Measurements from ENCODE around the gene STARD8.

GRCh38 chrX:68703846-68704245, 56.4 kb downstream of the STARD8 start:
- TF ChIP-seq ZFP30 (CRISPR knock-in tag; IDR thresholded peaks at IDR 0.05) (no peak), ZFP3 (CRISPR knock-in tag; IDR thresholded peaks at IDR 0.05) (no peak), RARB (CRISPR knock-in tag; IDR thresholded peaks at IDR 0.05) (no peak), CREB5 (CRISPR knock-in tag; IDR thresholded peaks at IDR 0.05; ENCODE audit: low read depth) (no peak), ISL1 (CRISPR knock-in tag; IDR thresholded peaks at IDR 0.05) (no peak), ZC3H10 (CRISPR knock-in tag; IDR thresholded peaks at IDR 0.05) (no peak), PPARA (CRISPR knock-in tag; IDR thresholded peaks at IDR 0.05; ENCODE audit: borderline replicate concordance) (no peak), PATZ1 (CRISPR knock-in tag; IDR thresholded peaks at IDR 0.05; ENCODE audit: borderline replicate concordance) (no peak)
